GM18505 (cell line): ENCODE data around the gene GRIK4.

Experiments used
- ATAC-seq: cut with Tn5 transposase; IDR thresholded peaks from one replicate; pipeline ENCODE4 v1.9.1; 2021; ENCODE audit not compliant: unreplicated experiment
- POLR2A ChIP-seq: IDR thresholded peaks from 4 replicates; pipeline ENCODE4 v1.6.1; 2011; ENCODE audit warnings: borderline replicate concordance; ENCODE audit not compliant: insufficient read depth, insufficient read length; ENCODE audit errors: extremely low read depth

Gene GRIK4

GRCh38 chr11:120880498-120881175, 369.1 kb downstream of the GRIK4 start:
- no peak for TF ChIP-seq POLR2A
- ATAC-seq = no peak

GRCh38 chr11:120881596-120881995, 370.0 kb downstream of the GRIK4 start:
- no peak for TF ChIP-seq POLR2A
- ATAC-seq = no peak

GRCh38 chr11:120882175-120882574, 370.6 kb downstream of the GRIK4 start:
- no peak for ATAC-seq
- TF ChIP-seq POLR2A = no peak

GRCh38 chr11:120883404-120884080, 372.0 kb downstream of the GRIK4 start:
- TF ChIP-seq POLR2A = no peak
- no peak for ATAC-seq

GRCh38 chr11:120884154-120885020, 372.8 kb downstream of the GRIK4 start:
- TF ChIP-seq POLR2A = no peak
- no peak for ATAC-seq

- ATAC-seq = no peak
- TF ChIP-seq POLR2A = no peak
Observed at GRCh38 chr11:120890609-120891320, 379.2 kb downstream of the GRIK4 start.

GRCh38 chr11:120893440-120894201, 382.1 kb downstream of the GRIK4 start:
- ATAC-seq = no peak

GRCh38 chr11:120894202-120894985, 382.8 kb downstream of the GRIK4 start:
- TF ChIP-seq POLR2A = no peak
- ATAC-seq = no peak

More at GRCh38 chr11:120893440-120894201, 382.1 kb downstream of the GRIK4 start:
- TF ChIP-seq POLR2A = no peak

GRCh38 chr11:120896687-120897086, 385.1 kb downstream of the GRIK4 start:
- ATAC-seq = no peak
- TF ChIP-seq POLR2A = no peak

- no peak for ATAC-seq
- TF ChIP-seq POLR2A = no peak
Observed at GRCh38 chr11:120898568-120898967, 387.0 kb downstream of the GRIK4 start.

- no peak for TF ChIP-seq POLR2A
- no peak for ATAC-seq
Observed at GRCh38 chr11:120899720-120900119, 388.2 kb downstream of the GRIK4 start.

GRCh38 chr11:120900643-120901042, 389.1 kb downstream of the GRIK4 start:
- no peak for TF ChIP-seq POLR2A
- ATAC-seq = no peak
